ENCODE results near the gene ACAD10. TPM values are rescaled to one million over a fixed set of nuclear protein-coding genes. Genes with fewer than 3 reads are reported as not detected.
A peak's percentile ranks its signal among the peaks of the same experiment; 100 is the strongest.

ACAD10 gene
- total RNA-seq, 1 experiment from 2014 or later: 29.1 TPM

DNA sequence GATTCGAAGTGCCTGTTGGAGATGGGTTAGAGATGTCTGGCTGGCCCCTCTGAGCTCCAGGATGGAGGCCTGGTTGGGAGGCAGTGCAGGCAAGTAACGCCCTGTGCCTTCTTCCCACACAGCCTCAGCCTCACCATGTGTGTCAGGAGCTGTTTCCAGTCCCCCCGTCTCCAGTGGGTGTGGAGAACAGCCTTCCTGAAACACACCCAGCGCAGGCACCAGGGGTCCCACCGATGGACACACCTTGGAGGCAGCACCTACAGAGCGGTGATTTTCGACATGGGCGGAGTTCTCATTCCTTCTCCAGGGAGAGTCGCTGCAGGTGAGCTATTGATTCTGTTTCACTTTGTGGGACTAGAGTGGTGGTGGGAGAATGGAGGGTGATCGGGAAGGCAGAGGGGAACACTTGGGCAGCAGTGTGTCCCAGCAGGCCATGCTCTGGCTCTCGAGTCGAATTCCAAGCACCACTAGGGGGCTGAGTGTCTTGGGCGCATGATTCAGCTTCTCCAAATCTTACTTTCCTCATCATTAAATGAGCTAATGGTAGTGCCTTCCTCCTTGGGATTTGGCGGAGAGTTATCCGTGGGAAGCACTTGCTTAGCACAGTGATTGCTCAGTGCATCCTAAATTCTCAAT is 6.8 kb downstream of the ACAD10 start:
- no peak overlapping the region for H3K4me3 Mint-ChIP-seq
- H3K4me1 Mint-ChIP-seq: no peaks in the 10 kb centered on the region
- no peaks in the 10 kb centered on the region for H3K9me3 Mint-ChIP-seq
- DNase-seq (ENCODE audit: low spot score) (peak; percentile 28), ATAC-seq (peak; percentile 92)
- no peak overlapping the region for H3K27ac Mint-ChIP-seq
- H3K36me3 Mint-ChIP-seq: peaks cover 30% of the 10 kb centered on the region
- TF ChIP-seq ZNF263 (CRISPR knock-in tag; IDR thresholded peaks at IDR 0.05; ENCODE audit: low read depth) (no peak), TEAD1 (CRISPR knock-in tag; IDR thresholded peaks at IDR 0.05) (no peak), NFYB (CRISPR knock-in tag; conservative IDR thresholded peaks at IDR 0.05; ENCODE audit: low read depth) (no peak), KAT7 (CRISPR knock-in tag; IDR thresholded peaks at IDR 0.05; ENCODE audit: borderline replicate concordance) (no peak), ELF4 (CRISPR knock-in tag; IDR thresholded peaks at IDR 0.05; ENCODE audit: low read depth) (no peak), ESRRA (CRISPR knock-in tag; IDR thresholded peaks at IDR 0.05; ENCODE audit: borderline replicate concordance) (no peak), ZNF532 (CRISPR knock-in tag; IDR thresholded peaks at IDR 0.05; ENCODE audit: borderline replicate concordance) (no peak)
- TF ChIP-seq, protein P1, sequence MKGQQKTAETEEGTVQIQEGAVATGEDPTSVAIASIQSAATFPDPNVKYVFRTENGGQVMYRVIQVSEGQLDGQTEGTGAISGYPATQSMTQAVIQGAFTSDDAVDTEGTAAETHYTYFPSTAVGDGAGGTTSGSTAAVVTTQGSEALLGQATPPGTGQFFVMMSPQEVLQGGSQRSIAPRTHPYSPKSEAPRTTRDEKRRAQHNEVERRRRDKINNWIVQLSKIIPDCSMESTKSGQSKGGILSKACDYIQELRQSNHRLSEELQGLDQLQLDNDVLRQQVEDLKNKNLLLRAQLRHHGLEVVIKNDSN (CRISPR knock-in tag; IDR thresholded peaks at IDR 0.05): no peak
- TF ChIP-seq, protein P2, sequence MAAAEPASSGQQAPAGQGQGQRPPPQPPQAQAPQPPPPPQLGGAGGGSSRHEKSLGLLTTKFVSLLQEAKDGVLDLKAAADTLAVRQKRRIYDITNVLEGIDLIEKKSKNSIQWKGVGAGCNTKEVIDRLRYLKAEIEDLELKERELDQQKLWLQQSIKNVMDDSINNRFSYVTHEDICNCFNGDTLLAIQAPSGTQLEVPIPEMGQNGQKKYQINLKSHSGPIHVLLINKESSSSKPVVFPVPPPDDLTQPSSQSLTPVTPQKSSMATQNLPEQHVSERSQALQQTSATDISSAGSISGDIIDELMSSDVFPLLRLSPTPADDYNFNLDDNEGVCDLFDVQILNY (CRISPR knock-in tag; IDR thresholded peaks at IDR 0.05): no peak
- ChIA-PET CTCF (interaction anchor here (0.6 to 1.8 kb wide), 17 partner anchors 8 to 319 kb away, joined by 3 to 12 read pairs (median 4); no protein-coding TSS in a partner anchor), POLR2A (no interaction called here)
- H3K27me3 Mint-ChIP-seq (ENCODE audit: low read depth): no peaks in the 10 kb centered on the region

- Mint-ChIP-seq H3K27ac (no peak overlapping the region), H3K27me3 (ENCODE audit: low read depth) (no peaks in the 10 kb centered on the region), H3K4me1 (no peaks in the 10 kb centered on the region), H3K36me3 (peaks cover 32% of the 10 kb centered on the region), H3K4me3 (no peak overlapping the region), H3K9me3 (no peaks in the 10 kb centered on the region)
- DNase-seq (ENCODE audit: low spot score): no peak
- ChIA-PET POLR2A (no interaction called here), CTCF (interaction anchor here (0.9 to 1.8 kb wide), 4 partner anchors 9 to 34 kb away, joined by 3 to 7 read pairs (median 4); no protein-coding TSS in a partner anchor)
- no peak for ATAC-seq
- TF ChIP-seq TP53 (CRISPR knock-in tag; IDR thresholded peaks at IDR 0.05) (no peak), MYBL2 (CRISPR knock-in tag; IDR thresholded peaks at IDR 0.05) (no peak), ZNF423 (CRISPR knock-in tag; IDR thresholded peaks at IDR 0.05) (no peak), ZNF281 (CRISPR knock-in tag; IDR thresholded peaks at IDR 0.05) (no peak), NFYB (CRISPR knock-in tag; conservative IDR thresholded peaks at IDR 0.05; ENCODE audit: low read depth) (no peak), FOXP1 (CRISPR knock-in tag; IDR thresholded peaks at IDR 0.05; ENCODE audit: borderline replicate concordance) (no peak), AFF4 (CRISPR knock-in tag; IDR thresholded peaks at IDR 0.05; ENCODE audit: borderline replicate concordance) (no peak), GABPB1 (CRISPR knock-in tag; IDR thresholded peaks at IDR 0.05) (no peak), NFATC4 (CRISPR knock-in tag; IDR thresholded peaks at IDR 0.05) (no peak)
- TF ChIP-seq, protein P3, sequence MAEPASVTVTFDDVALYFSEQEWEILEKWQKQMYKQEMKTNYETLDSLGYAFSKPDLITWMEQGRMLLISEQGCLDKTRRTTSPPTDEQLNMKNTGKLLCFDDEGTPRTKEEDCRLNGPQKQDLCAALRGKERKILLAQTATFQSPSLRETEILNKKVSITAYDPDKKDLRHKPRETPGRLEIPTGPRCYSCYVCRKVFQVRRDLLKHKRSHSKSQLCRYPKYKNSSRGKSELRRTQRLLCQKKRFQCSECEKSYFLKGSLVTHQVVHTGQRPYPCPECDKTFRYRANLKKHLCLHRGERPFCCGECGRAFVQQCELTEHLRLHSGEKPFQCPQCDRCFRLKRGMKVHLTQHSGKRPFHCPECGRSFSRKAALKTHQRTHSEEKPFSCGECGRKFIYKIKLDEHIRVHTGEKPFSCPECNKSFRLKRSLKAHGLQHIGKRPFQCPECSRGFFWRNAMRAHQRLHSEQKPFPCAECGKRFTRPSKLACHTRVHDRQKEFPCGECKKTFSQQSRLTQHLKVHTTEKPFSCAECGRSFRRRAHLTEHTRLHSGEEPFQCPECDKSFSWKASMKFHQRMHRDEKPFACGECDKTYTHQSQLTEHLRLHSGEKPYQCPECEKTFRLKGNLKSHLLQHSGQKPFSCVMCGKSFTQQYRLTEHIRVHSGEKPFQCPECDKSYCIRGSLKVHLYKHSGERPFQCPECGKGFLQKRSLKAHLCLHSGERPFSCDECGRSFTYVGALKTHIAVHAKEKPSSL (CRISPR knock-in tag; conservative IDR thresholded peaks at IDR 0.05): no peak
Measured at GRCh38 chr12:111693818-111694217, 8.0 kb downstream of the ACAD10 start.
